ENCODE measurements around the gene MRAP. TPM values are rescaled to one million over a fixed set of nuclear protein-coding genes. Genes with fewer than 3 reads are reported as not detected.
A peak's percentile ranks its signal among the peaks of the same experiment; 100 is the strongest.

MRAP gene
- total and polyA plus RNA-seq, 10 of the 15 experiments (the other 5 are each of a cell fraction or from before 2014, with no cell fraction given) = 0.34 to 1.2 TPM; not detected in 8

DNA sequence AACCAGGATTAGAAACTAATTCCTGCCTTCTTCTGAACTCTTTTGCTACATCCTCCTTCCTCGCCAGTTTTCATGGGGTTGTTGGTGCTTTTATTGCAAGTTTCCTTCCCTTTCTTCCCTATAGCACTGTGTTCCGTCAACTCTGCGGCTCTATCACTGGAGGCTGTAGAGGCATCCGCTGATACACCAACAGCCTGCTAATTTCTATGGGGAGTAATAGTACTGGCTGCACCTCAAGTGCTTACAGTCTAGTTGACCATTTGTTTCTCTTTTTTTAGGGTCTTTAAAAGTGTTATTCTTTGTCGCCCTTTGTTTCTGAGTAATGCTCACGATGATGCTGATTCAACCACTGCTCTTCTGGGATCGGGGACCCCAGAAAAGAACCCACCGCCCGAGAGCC lies 20.6 kb upstream of the MRAP start:
- Histone ChIP-seq H3K27me3 (replicated peaks in 1 of 2; ENCODE audit: control insufficient read depth in 2 of 2, insufficient read depth in 2 of 2, low read length in 1 of 2) (no peaks in the 10 kb centered on the region), H3K9me3 (replicated peaks; ENCODE audit: control insufficient read depth, insufficient read depth, low read length) (no peaks in the 10 kb centered on the region), H3K79me2 (ENCODE audit: control insufficient read depth, insufficient read depth, low read length) (peaks cover 14% of the 10 kb centered on the region), H3K4me3 (peak overlapping the region; percentile 68), H3K9ac (ENCODE audit: control insufficient read depth, insufficient read depth, low read length) (peak overlapping the region; percentile 68), H3K27ac (ENCODE audit: control insufficient read depth, insufficient read depth) (peak overlapping the region; percentile 50), H2AFZ (ENCODE audit: control insufficient read depth, low read depth, low read length) (peak overlapping the region; percentile 99), H3K4me2 (ENCODE audit: control insufficient read depth, insufficient read depth) (peak overlapping the region; percentile 93), H4K20me1 (ENCODE audit: control insufficient read depth, insufficient read depth) (no peaks in the 10 kb centered on the region), H3K36me3 (ENCODE audit: control insufficient read depth in 2 of 2, insufficient read depth in 2 of 2, low read length in 1 of 2) (peaks cover 2 to 3% of the 10 kb centered on the region in 2 experiments; a peak in 2 of 4 replicates), H3K4me1 (ENCODE audit: control insufficient read depth, insufficient read depth, low read length) (peaks cover 5% of the 10 kb centered on the region; the same call in 1 of the 2 replicates)
- DNase-seq (ENCODE audit: low read depth, low spot score) = no peak
- CTCF ChIA-PET = no interaction called here
- POLR2A ChIA-PET = interaction anchor here (1.5 kb wide), 1 partner anchor 9 kb away, joined by 4 read pairs; no protein-coding TSS in a partner anchor
- no peak for TF ChIP-seq SREBF2 (IDR thresholded peaks at IDR 0.05; ENCODE audit: low read length)
- no peak for TF ChIP-seq RB1 (IDR thresholded peaks at IDR 0.05; ENCODE audit: borderline replicate concordance)
- no peak for TF ChIP-seq WRNIP1 (IDR thresholded peaks at IDR 0.05; ENCODE audit: borderline replicate concordance, low read depth, low read length)
- no peak for TF ChIP-seq KDM1A (IDR thresholded peaks at IDR 0.05; ENCODE audit: borderline replicate concordance)
- TF ChIP-seq STAT3 (IDR thresholded peaks at IDR 0.05; ENCODE audit: low read depth, low read length) = no peak
- no peak for TF ChIP-seq RUNX3 (IDR thresholded peaks at IDR 0.05; ENCODE audit: low read length)
- TF ChIP-seq, protein P1, sequence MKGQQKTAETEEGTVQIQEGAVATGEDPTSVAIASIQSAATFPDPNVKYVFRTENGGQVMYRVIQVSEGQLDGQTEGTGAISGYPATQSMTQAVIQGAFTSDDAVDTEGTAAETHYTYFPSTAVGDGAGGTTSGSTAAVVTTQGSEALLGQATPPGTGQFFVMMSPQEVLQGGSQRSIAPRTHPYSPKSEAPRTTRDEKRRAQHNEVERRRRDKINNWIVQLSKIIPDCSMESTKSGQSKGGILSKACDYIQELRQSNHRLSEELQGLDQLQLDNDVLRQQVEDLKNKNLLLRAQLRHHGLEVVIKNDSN (IDR thresholded peaks at IDR 0.05; ENCODE audit: borderline replicate concordance, extremely low read length, insufficient read depth, low read depth, low read length) = no peak
- TF ChIP-seq RELA (IDR thresholded peaks at IDR 0.05; ENCODE audit: borderline replicate concordance, partially characterized antibody) = no peak
- TF ChIP-seq PML (IDR thresholded peaks at IDR 0.05; ENCODE audit: low read length) = no peak
- no peak for TF ChIP-seq TCF7 (IDR thresholded peaks at IDR 0.05; ENCODE audit: borderline replicate concordance)
- no peak for TF ChIP-seq RCOR1 (conservative IDR thresholded peaks at IDR 0.05; ENCODE audit: low read depth, low read length)
- TF ChIP-seq, protein P2, sequence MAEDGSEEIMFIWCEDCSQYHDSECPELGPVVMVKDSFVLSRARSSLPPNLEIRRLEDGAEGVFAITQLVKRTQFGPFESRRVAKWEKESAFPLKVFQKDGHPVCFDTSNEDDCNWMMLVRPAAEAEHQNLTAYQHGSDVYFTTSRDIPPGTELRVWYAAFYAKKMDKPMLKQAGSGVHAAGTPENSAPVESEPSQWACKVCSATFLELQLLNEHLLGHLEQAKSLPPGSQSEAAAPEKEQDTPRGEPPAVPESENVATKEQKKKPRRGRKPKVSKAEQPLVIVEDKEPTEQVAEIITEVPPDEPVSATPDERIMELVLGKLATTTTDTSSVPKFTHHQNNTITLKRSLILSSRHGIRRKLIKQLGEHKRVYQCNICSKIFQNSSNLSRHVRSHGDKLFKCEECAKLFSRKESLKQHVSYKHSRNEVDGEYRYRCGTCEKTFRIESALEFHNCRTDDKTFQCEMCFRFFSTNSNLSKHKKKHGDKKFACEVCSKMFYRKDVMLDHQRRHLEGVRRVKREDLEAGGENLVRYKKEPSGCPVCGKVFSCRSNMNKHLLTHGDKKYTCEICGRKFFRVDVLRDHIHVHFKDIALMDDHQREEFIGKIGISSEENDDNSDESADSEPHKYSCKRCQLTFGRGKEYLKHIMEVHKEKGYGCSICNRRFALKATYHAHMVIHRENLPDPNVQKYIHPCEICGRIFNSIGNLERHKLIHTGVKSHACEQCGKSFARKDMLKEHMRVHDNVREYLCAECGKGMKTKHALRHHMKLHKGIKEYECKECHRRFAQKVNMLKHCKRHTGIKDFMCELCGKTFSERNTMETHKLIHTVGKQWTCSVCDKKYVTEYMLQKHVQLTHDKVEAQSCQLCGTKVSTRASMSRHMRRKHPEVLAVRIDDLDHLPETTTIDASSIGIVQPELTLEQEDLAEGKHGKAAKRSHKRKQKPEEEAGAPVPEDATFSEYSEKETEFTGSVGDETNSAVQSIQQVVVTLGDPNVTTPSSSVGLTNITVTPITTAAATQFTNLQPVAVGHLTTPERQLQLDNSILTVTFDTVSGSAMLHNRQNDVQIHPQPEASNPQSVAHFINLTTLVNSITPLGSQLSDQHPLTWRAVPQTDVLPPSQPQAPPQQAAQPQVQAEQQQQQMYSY (CRISPR knock-in tag; IDR thresholded peaks at IDR 0.05) = no peak
- no peak for TF ChIP-seq SIX5 (IDR thresholded peaks at IDR 0.05; ENCODE audit: low read depth, low read length, severe bottlenecking)
- no peak for TF ChIP-seq TBL1XR1 (IDR thresholded peaks at IDR 0.05; ENCODE audit: low read depth, low read length)
- in situ Hi-C loops (cut with MboI) (no loop called here), intact Hi-C loops (cut with micrococcal nuclease; ENCODE audit: unreplicated experiment) (no loop called here)
- ATAC-seq = peak; percentile 52
- FAIRE-seq = no peak
- RAD21 ChIA-PET (ENCODE audit: unreplicated experiment) = interaction anchor here (1.0 kb wide), 1 partner anchor 545 kb away, joined by 3 read pairs; no protein-coding TSS in a partner anchor
- TSS peak; percentile 67 for BruUV-seq (replicated peaks)
- SMC1A ChIA-PET (ENCODE audit: uncharacterized antibody, unreplicated experiment) = no interaction called here
- WGBS (ENCODE audit: insufficient coverage, insufficient replicate concordance, low lambda C conversion rate, missing lambda C conversion rate) = 0% methylated on average over 9 of the region's 9 CpGs
